Panc1 (cell line): ENCODE results near the gene TREX2. TPM values are rescaled to one million over a fixed set of nuclear protein-coding genes. Genes with fewer than 3 reads are reported as not detected.

Experiments used
- ATAC-seq: fragments of 200-7000 bp; cut with Tn5 transposase; 2 replicates; pipeline ENCODE4 v1.9.1; 2020; ENCODE audit warnings: mild to moderate bottlenecking, moderate library complexity
- BruUV-seq: library from RNA; stranded (reverse); fragments of 400-500 nt; replicated peaks from 2 replicates; lab custom pipeline; 2021; lab: Mats Ljungman, UMichigan
- CTCF ChIA-PET: fragments of 300-600 bp; sonication (Branson Sonifier 250); formaldehyde crosslinking; loops from one replicate; lab custom pipeline; 2022; ENCODE audit warnings: antibody characterized with exemption; lab: Charles Lee
- POLR2A ChIA-PET: fragments of 300-600 bp; sonication (Branson Sonifier 250); formaldehyde crosslinking; loops from one replicate; lab custom pipeline; 2022; ENCODE audit warnings: antibody characterized with exemption; lab: Charles Lee
- DNase-seq: peaks from one replicate; pipeline ENCODE4 v3.0.0-alpha.2; 2010; ENCODE audit warnings: low read depth, low spot score
- H3K27ac ChIP-seq: 2 replicates; pipeline ENCODE4 v1.5.1; 2011; ENCODE audit warnings: mild to moderate bottlenecking, low read length, inconsistent platforms
- H3K27me3 ChIP-seq: fragments of 200-500 bp; sonication (Bioruptor generic); 2 replicates; pipeline ENCODE4 v1.6.0; 2014; ENCODE audit warnings: low read length, inconsistent platforms; ENCODE audit not compliant: control insufficient read depth, insufficient read depth
- H3K36me3 ChIP-seq: fragments of 200-500 bp; sonication (Bioruptor generic); 2 replicates; pipeline ENCODE4 v1.5.1; 2014; ENCODE audit warnings: inconsistent platforms, mild to moderate bottlenecking, low read length, moderate library complexity; ENCODE audit not compliant: control insufficient read depth, insufficient read depth
- H3K4me1 ChIP-seq: 2 replicates; pipeline ENCODE4 v1.5.1; 2011; ENCODE audit warnings: inconsistent platforms, mild to moderate bottlenecking, low read length, moderate library complexity; ENCODE audit not compliant: control insufficient read depth, insufficient read depth
- H3K4me3 ChIP-seq, 2 experiments: 2 replicates each; pipeline ENCODE4 v1.5.1; 2011 to 2012; ENCODE audit warnings: low read depth in 2 of 2, low read length in 2 of 2, mild to moderate bottlenecking in 2 of 2, inconsistent platforms in 1 of 2, moderate library complexity in 1 of 2
- H3K9me3 ChIP-seq: fragments of 200-500 bp; sonication (Bioruptor generic); 2 replicates; pipeline ENCODE4 v1.5.1; 2014; ENCODE audit warnings: low read depth, mild to moderate bottlenecking, inconsistent platforms, low read length, moderate library complexity; ENCODE audit not compliant: control insufficient read depth, insufficient read depth
- POLR2AphosphoS5 ChIP-seq: IDR thresholded peaks from 2 replicates; pipeline ENCODE4 v1.6.1; 2012; ENCODE audit warnings: mild to moderate bottlenecking, low read depth, low read length, moderate library complexity
- SIN3A ChIP-seq: IDR thresholded peaks from 2 replicates; pipeline ENCODE4 v1.6.1; 2012; ENCODE audit warnings: low read depth, mild to moderate bottlenecking, low read length, moderate library complexity, borderline replicate concordance; ENCODE audit not compliant: insufficient read depth
- TCF7L2 ChIP-seq: IDR thresholded peaks from 2 replicates; pipeline ENCODE4 v1.6.1; 2011; ENCODE audit warnings: mild to moderate bottlenecking, low read depth, low read length, inconsistent platforms
- in situ Hi-C: cut with HindIII; loops from 2 replicates; pipeline ENCODE4 v1.10.0; 2016; ENCODE audit warnings: low sequenced_read_pairs, low pct_unique_long_range_greater_than_20kb
- intact Hi-C: fragments of 100-400 bp; cut with micrococcal nuclease; formaldehyde crosslinking; loops from one replicate; pipeline ENCODE4 v1.10.0; 2022; ENCODE audit not compliant: unreplicated experiment
- total RNA-seq: library from RNA; stranded (reverse); gene quantifications from one replicate; pipeline ENCODE4 v1.2.1, GENCODE V29; 2021; ENCODE audit not compliant: unreplicated experiment
- TF ChIP-seq, protein P1 (sequence below), 2 experiments: IDR thresholded peaks; 2 replicates each; pipeline ENCODE4 v1.6.1; 2011 to 2012; ENCODE audit warnings: low read depth in 2 of 2, control low read depth in 1 of 2, low read length in 1 of 2, mild to moderate bottlenecking in 1 of 2, moderate library complexity in 1 of 2; ENCODE audit not compliant: insufficient read depth in 1 of 2
- TF ChIP-seq, protein P2 (sequence below): fragments of 450-650 bp; IDR thresholded peaks from 2 replicates; pipeline ENCODE4 v1.5.1; 2017; ENCODE audit warnings: mild to moderate bottlenecking

TREX2 gene
- total RNA-seq, 1 experiment from 2014 or later, result 2.4 TPM

GRCh38 chrX:153474266-153474665 lies 28.4 kb upstream of the TREX2 start:
- Histone ChIP-seq H3K36me3 (no peaks in the 10 kb centered on the region), H3K9me3 (no peaks in the 10 kb centered on the region), H3K4me3 (no peak overlapping the region), H3K27me3 (no peaks in the 10 kb centered on the region), H3K4me1 (no peaks in the 10 kb centered on the region), H3K27ac (no peak overlapping the region)
- TF ChIP-seq, protein P1, sequence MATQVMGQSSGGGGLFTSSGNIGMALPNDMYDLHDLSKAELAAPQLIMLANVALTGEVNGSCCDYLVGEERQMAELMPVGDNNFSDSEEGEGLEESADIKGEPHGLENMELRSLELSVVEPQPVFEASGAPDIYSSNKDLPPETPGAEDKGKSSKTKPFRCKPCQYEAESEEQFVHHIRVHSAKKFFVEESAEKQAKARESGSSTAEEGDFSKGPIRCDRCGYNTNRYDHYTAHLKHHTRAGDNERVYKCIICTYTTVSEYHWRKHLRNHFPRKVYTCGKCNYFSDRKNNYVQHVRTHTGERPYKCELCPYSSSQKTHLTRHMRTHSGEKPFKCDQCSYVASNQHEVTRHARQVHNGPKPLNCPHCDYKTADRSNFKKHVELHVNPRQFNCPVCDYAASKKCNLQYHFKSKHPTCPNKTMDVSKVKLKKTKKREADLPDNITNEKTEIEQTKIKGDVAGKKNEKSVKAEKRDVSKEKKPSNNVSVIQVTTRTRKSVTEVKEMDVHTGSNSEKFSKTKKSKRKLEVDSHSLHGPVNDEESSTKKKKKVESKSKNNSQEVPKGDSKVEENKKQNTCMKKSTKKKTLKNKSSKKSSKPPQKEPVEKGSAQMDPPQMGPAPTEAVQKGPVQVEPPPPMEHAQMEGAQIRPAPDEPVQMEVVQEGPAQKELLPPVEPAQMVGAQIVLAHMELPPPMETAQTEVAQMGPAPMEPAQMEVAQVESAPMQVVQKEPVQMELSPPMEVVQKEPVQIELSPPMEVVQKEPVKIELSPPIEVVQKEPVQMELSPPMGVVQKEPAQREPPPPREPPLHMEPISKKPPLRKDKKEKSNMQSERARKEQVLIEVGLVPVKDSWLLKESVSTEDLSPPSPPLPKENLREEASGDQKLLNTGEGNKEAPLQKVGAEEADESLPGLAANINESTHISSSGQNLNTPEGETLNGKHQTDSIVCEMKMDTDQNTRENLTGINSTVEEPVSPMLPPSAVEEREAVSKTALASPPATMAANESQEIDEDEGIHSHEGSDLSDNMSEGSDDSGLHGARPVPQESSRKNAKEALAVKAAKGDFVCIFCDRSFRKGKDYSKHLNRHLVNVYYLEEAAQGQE (IDR thresholded peaks at IDR 0.05; ENCODE audit: insufficient read depth in 1 of 2, low read depth in 2 of 2, low read length in 1 of 2), result no peak
- no peak for TF ChIP-seq SIN3A
- no peak for TF ChIP-seq TCF7L2
- TF ChIP-seq, protein P2, sequence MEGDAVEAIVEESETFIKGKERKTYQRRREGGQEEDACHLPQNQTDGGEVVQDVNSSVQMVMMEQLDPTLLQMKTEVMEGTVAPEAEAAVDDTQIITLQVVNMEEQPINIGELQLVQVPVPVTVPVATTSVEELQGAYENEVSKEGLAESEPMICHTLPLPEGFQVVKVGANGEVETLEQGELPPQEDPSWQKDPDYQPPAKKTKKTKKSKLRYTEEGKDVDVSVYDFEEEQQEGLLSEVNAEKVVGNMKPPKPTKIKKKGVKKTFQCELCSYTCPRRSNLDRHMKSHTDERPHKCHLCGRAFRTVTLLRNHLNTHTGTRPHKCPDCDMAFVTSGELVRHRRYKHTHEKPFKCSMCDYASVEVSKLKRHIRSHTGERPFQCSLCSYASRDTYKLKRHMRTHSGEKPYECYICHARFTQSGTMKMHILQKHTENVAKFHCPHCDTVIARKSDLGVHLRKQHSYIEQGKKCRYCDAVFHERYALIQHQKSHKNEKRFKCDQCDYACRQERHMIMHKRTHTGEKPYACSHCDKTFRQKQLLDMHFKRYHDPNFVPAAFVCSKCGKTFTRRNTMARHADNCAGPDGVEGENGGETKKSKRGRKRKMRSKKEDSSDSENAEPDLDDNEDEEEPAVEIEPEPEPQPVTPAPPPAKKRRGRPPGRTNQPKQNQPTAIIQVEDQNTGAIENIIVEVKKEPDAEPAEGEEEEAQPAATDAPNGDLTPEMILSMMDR, result no peak
- no peak for TF ChIP-seq POLR2AphosphoS5
- ATAC-seq, result no peak
- no peak for DNase-seq
- intact Hi-C loops, result no loop called here
- BruUV-seq, result no TSS peak
- CTCF ChIA-PET, result interaction anchor here (0.6 kb wide), 1 partner anchor 213 kb away, joined by 3 read pairs; the partner anchor contains the start of gene SLC6A8
- POLR2A ChIA-PET, result no interaction called here
- in situ Hi-C loops, result no loop called here

DNA sequence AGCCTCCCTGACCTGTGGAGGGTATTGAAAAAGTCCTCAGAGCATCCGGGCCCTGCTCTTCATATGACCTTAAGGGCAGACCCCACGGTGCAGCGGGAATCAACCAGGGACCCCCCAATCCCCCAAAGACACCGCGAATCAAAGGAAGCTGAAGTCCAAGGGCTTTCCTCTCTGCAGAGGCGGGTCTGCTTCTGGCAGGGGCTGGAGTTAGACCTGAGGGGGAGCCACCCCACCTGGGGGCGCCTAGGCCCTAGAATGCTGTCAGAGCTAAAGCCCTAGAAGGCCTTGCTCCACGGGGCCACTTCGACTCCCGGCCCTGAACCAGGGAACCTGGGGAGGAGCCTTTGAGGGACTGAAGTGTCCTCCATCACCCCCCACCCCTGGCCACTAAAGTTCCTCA lies 27.3 kb upstream of the TREX2 start:
- ATAC-seq (no peak), DNase-seq (no peak)
- Histone ChIP-seq H3K36me3 (no peaks in the 10 kb centered on the region), H3K4me1 (no peaks in the 10 kb centered on the region), H3K9me3 (no peaks in the 10 kb centered on the region), H3K27ac (no peak overlapping the region), H3K27me3 (no peaks in the 10 kb centered on the region), H3K4me3 (no peak overlapping the region)
- POLR2A ChIA-PET, result no interaction called here
- in situ Hi-C loops, result no loop called here
- BruUV-seq, result no TSS peak
- CTCF ChIA-PET, result interaction anchor here (0.6 to 1.0 kb wide), 3 partner anchors 33 to 441 kb away, joined by 3 to 10 read pairs (median 7); no protein-coding TSS in a partner anchor
- intact Hi-C loops, result no loop called here
- TF ChIP-seq, protein P1 (IDR thresholded peaks at IDR 0.05; ENCODE audit: insufficient read depth in 1 of 2, low read depth in 2 of 2, low read length in 1 of 2), result no peak
- TF ChIP-seq TCF7L2 (no peak), POLR2AphosphoS5 (no peak), SIN3A (no peak)
- TF ChIP-seq, protein P2, result no peak
